ENCODE data around the gene ARHGAP32.

The ARHGAP32 gene

GRCh38 chr11:129192150-129192549 lies at the start of gene ARHGAP32:
Gene ARHGAP32, minus strand, starts transcription at chr11:129192325. Its CDS starts 127 bp downstream, at chr11:129192198.
- Histone ChIP-seq H3K4me1 (0 out of 2 replicates have a peak, but pooled peaks cover 4% of the 10 kb centered on the region), H4K20me1 (no peaks in the 10 kb centered on the region), H3K27me3 (no peaks in the 10 kb centered on the region), H3K9ac (no peak within 1 kb of the TSS), H3K36me3 (no peaks in the 10 kb centered on the region), H3K27ac (no peak within 1 kb of the TSS), H3K9me3 (no peaks in the 10 kb centered on the region), H3K4me3 (no peak within 1 kb of the TSS), H3K4me2 (no peak within 1 kb of the TSS)
- no peak for TF ChIP-seq Cebpa-rat (IDR thresholded peaks at IDR 0.05)

DNA sequence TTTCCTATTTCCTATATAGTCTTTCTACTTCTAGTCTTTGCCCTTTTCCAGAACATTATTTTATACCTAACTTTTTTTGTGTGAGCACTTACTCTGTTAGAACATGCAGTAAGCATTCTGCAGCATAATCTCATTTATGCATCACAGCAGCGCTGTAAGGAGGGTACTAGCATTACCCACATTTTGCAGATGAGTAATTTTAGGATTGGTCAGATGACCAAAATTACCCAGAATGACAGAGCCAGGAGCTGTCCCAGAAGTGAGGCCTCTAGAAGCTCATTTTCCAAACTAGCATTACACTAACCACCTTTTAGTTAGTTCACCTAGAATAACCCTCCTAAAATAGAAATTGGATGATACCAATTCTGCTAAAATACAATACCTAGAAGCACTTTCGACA lies 47.1 kb upstream of the ARHGAP32 start:
- no peak overlapping the region for H3K9ac ChIP-seq
- no peak overlapping the region for H3K27ac ChIP-seq
- H3K4me2 ChIP-seq = no peak overlapping the region
- no peak for TF ChIP-seq Cebpa-rat (IDR thresholded peaks at IDR 0.05)
- H3K36me3 ChIP-seq = no peaks in the 10 kb centered on the region
- H3K9me3 ChIP-seq = 0 out of 2 replicates have a peak, but pooled peaks cover 3% of the 10 kb centered on the region
- no peaks in the 10 kb centered on the region for H4K20me1 ChIP-seq
- H3K4me1 ChIP-seq = no peaks in the 10 kb centered on the region
- H3K4me3 ChIP-seq = no peak overlapping the region
- no peaks in the 10 kb centered on the region for H3K27me3 ChIP-seq

GRCh38 chr11:129237880-129238638 lies 45.9 kb upstream of the ARHGAP32 start:
- Histone ChIP-seq H3K4me3 (no peak overlapping the region), H3K27me3 (no peaks in the 10 kb centered on the region), H3K27ac (no peak overlapping the region)

GRCh38 chr11:129237456-129237855 lies 45.3 kb upstream of the ARHGAP32 start:
- H4K20me1 ChIP-seq = no peaks in the 10 kb centered on the region
- H3K36me3 ChIP-seq = no peaks in the 10 kb centered on the region
- H3K4me3 ChIP-seq = no peak overlapping the region
- TF ChIP-seq Cebpa-rat (IDR thresholded peaks at IDR 0.05) = no peak
- no peak overlapping the region for H3K9ac ChIP-seq
- H3K4me1 ChIP-seq = no peaks in the 10 kb centered on the region
- H3K4me2 ChIP-seq = no peak overlapping the region
- H3K27me3 ChIP-seq = no peaks in the 10 kb centered on the region
- no peak overlapping the region for H3K27ac ChIP-seq
- 0 out of 2 replicates have a peak, but pooled peaks cover 3% of the 10 kb centered on the region for H3K9me3 ChIP-seq

More at GRCh38 chr11:129237880-129238638, 45.9 kb upstream of the ARHGAP32 start:
- no peak for TF ChIP-seq Cebpa-rat (IDR thresholded peaks at IDR 0.05)
- H3K9ac ChIP-seq = no peak overlapping the region
- no peak overlapping the region for H3K4me2 ChIP-seq
- 0 out of 2 replicates have a peak, but pooled peaks cover 3% of the 10 kb centered on the region for H3K9me3 ChIP-seq
- no peaks in the 10 kb centered on the region for H3K36me3 ChIP-seq
- H4K20me1 ChIP-seq = no peaks in the 10 kb centered on the region
- H3K4me1 ChIP-seq = no peaks in the 10 kb centered on the region

DNA sequence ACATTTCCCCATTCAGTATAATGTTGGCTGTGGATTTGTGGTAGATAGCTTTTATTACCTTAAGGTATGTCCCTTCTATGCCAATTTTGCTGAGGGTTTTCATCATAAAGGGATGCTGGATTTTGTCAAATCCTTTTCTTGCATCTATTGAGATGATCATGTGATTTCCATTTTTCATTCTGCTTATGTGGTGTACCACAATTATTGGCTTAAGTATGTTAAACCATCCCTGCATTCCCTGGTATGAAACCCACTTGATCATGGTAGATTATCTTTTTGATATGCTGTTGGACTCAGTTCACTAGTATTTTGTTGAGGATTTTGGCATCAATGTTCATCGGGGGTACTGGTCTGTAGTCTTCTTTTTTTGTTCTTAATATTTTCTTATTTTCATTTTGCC lies 44.7 kb upstream of the ARHGAP32 start:
- TF ChIP-seq Cebpa-rat (IDR thresholded peaks at IDR 0.05) = no peak
- no peaks in the 10 kb centered on the region for H3K4me1 ChIP-seq
- no peaks in the 10 kb centered on the region for H3K36me3 ChIP-seq
- H4K20me1 ChIP-seq = no peaks in the 10 kb centered on the region
- 0 out of 2 replicates have a peak, but pooled peaks cover 3% of the 10 kb centered on the region for H3K9me3 ChIP-seq
- no peak overlapping the region for H3K4me3 ChIP-seq
- H3K27me3 ChIP-seq = no peaks in the 10 kb centered on the region
- no peak overlapping the region for H3K27ac ChIP-seq
- H3K9ac ChIP-seq = no peak overlapping the region
- no peak overlapping the region for H3K4me2 ChIP-seq

DNA sequence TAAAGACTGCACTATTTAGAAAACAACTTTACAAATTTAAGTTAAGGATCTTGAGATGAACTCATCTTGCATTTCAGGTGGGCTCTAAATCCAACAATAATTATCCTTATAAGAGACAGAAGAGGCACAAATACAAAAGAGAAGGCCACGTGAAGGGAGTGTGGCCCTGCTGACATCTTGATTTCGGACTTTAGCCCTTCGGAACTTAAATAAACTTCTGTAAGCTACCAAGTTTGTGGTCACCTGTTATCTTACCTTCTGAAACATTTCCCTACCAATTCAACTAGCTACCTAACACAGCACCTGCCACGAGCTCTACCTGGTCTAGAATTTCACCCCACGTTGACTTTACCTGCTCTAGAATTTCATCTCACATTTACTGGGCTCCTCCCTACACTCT lies 42.9 kb upstream of the ARHGAP32 start:
- 0 out of 2 replicates have a peak, but pooled peaks cover under 1% of the 10 kb centered on the region for H4K20me1 ChIP-seq
- no peaks in the 10 kb centered on the region for H3K4me1 ChIP-seq
- no peaks in the 10 kb centered on the region for H3K36me3 ChIP-seq
- no peak overlapping the region for H3K27ac ChIP-seq
- H3K9me3 ChIP-seq = no peaks in the 10 kb centered on the region
- no peak overlapping the region for H3K4me2 ChIP-seq
- H3K9ac ChIP-seq = no peak overlapping the region
- no peak for TF ChIP-seq Cebpa-rat (IDR thresholded peaks at IDR 0.05)
- no peaks in the 10 kb centered on the region for H3K27me3 ChIP-seq
- H3K4me3 ChIP-seq = no peak overlapping the region

DNA sequence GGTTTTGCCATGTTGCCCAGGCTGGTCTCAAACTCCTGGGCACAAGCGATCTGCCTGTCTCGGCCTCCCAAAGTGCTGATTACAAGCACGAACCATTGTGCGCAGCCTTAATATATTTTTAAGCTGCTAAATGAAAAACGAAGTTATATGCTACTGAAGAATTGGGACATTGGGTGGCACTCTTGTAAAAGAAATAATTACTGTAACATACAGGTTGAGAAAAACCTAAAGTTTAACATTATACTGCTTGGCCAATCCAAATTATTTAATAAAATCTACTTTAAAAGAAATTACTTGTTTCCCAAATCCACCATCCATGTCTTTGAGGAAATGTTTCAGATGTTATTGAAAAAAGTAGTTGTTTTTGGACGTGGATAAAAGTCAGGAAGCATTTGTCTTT lies 37.9 kb upstream of the ARHGAP32 start:
- Histone ChIP-seq H3K4me2 (no peak overlapping the region), H3K4me1 (no peaks in the 10 kb centered on the region), H3K4me3 (no peak overlapping the region), H3K36me3 (no peaks in the 10 kb centered on the region; the same call in 1 of the 2 replicates), H4K20me1 (0 out of 2 replicates have a peak, but pooled peaks cover 4% of the 10 kb centered on the region), H3K9me3 (peaks cover 18% of the 10 kb centered on the region), H3K27ac (no peak overlapping the region), H3K9ac (no peak overlapping the region), H3K27me3 (no peaks in the 10 kb centered on the region)
- TF ChIP-seq Cebpa-rat (IDR thresholded peaks at IDR 0.05) = no peak

DNA sequence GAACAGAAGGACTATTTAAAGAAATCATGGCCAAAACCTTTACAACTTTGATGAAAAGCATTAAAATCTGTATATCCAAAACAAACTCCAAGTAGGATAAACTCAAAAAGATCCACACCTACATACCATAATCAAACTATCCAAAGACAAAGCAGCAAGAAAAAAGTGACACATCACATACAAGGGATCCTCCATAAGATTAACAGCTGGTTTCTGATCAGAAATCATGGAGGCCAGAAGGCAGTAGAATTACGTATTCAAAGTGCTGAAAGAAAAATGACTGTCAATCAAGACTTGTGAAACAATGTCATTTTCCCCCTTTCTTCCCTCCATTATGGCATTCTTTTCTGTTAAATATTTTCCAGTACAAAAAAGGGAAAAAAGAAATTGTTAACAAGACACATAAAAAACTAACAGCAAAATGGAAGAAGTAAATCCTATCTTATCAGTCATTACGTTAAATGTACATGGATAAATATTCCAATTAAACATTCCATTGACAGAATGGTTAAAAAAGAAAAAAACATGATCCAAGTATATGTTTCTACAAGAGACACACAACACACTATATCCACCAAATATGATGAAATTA lies 34.2 kb upstream of the ARHGAP32 start:
- TF ChIP-seq Cebpa-rat (IDR thresholded peaks at IDR 0.05) = no peak
- no peaks in the 10 kb centered on the region for H3K27me3 ChIP-seq
- no peak overlapping the region for H3K27ac ChIP-seq
- no peak overlapping the region for H3K4me2 ChIP-seq
- H3K4me1 ChIP-seq = no peaks in the 10 kb centered on the region
- no peak overlapping the region for H3K4me3 ChIP-seq
- peaks cover 22% of the 10 kb centered on the region for H3K9me3 ChIP-seq
- 0 out of 2 replicates have a peak, but pooled peaks cover 4% of the 10 kb centered on the region for H4K20me1 ChIP-seq
- no peaks in the 10 kb centered on the region; the same call in 1 of the 2 replicates for H3K36me3 ChIP-seq
- no peak overlapping the region for H3K9ac ChIP-seq

- no peaks in the 10 kb centered on the region for H3K27me3 ChIP-seq
- no peak overlapping the region for H3K4me3 ChIP-seq
- no peak overlapping the region for H3K9ac ChIP-seq
- H4K20me1 ChIP-seq = 0 out of 2 replicates have a peak, but pooled peaks cover 4% of the 10 kb centered on the region
- no peak overlapping the region for H3K4me2 ChIP-seq
- no peaks in the 10 kb centered on the region; the same call in 1 of the 2 replicates for H3K36me3 ChIP-seq
- H3K27ac ChIP-seq = no peak overlapping the region
- H3K9me3 ChIP-seq = peaks cover 22% of the 10 kb centered on the region
- no peaks in the 10 kb centered on the region for H3K4me1 ChIP-seq
- no peak for TF ChIP-seq Cebpa-rat (IDR thresholded peaks at IDR 0.05)
These were observed 33.1 kb upstream of the ARHGAP32 start for GRCh38 chr11:129225190-129225589.

- no peak overlapping the region for H3K4me3 ChIP-seq
- TF ChIP-seq Cebpa-rat (IDR thresholded peaks at IDR 0.05) = no peak
- H3K27me3 ChIP-seq = no peaks in the 10 kb centered on the region
- no peaks in the 10 kb centered on the region; the same call in 1 of the 2 replicates for H3K36me3 ChIP-seq
- H3K4me1 ChIP-seq = no peaks in the 10 kb centered on the region
- H3K27ac ChIP-seq = no peak overlapping the region
- peaks cover 22% of the 10 kb centered on the region for H3K9me3 ChIP-seq
- no peaks in the 10 kb centered on the region for H4K20me1 ChIP-seq
- no peak overlapping the region for H3K9ac ChIP-seq
- H3K4me2 ChIP-seq = no peak overlapping the region
These were observed 32.4 kb upstream of the ARHGAP32 start for GRCh38 chr11:129224538-129224937.

Data from BLaER1 (cell line).